ENCODE results near the gene SEC14L1.
"Not testable (repeated sequence)": the region's sequence is repeated elsewhere in the genome, so short reads cannot be mapped to it uniquely, and the experiment has no call there.

Gene SEC14L1

DNA sequence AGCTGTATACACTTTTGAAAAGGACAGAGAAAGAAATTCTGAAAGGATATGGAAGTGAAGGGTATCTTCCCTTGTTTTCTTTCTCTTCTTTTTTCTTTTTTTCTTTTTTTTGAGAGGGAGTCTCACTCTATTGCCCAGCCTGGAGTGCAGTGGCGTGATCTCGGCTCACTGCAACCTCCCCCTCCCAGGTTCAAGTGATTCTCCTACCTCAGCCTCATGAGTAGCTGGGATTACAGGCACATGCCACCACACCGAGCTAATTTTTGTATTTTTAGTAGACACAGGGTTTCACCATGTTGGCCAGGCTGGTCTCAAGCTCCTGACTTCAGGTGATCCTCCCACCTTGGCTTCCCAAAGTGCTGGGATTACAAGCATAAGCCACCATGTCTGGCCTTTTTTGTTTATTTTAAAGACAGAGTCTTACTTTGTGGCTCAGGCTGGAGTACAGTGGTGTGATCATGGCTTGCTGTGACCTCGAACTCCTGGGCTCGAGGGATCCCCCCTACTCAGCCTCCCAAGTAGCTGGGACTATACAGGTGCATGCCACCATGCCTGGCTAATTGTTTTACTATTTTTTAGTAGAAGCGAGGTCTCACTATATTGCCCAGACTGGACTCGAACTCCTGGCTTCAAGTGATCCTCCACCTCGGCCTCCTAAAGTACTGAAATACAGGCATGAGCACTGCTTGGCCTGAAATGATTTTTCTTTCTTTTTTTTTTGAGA, 38.2 kb upstream of the SEC14L1 start:
- peak overlapping the region; percentile 61 for H2AK5ac ChIP-seq (ENCODE audit: low read length, severe bottlenecking)

DNA sequence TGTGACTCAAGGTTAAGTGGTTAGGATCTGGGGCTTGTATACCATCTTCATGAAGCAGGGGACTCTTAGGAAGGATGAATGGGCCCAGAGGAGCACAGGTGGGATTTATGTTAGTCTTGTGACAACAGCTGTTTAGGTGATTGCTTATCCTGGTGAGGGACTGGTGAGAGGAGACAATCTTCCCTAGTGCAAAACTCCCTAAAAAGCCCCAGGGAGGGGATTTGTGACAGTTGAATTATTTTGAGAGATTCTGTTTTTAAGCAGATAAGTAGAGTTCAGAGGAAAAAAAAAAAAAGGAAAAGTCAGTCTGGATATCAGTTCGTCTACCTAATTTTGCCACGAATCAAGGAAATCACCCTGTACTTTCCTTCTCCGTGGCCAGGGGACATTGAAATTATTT, 35.1 kb upstream of the SEC14L1 start:
- Histone ChIP-seq H3K4me3 (ENCODE audit: insufficient read depth in 1 of 2, low read depth in 1 of 2, low read length in 2 of 2) (no peak overlapping the region), H2BK5ac (ENCODE audit: low read depth, low read length, poor library complexity, severe bottlenecking) (no peak overlapping the region), H3K18ac (ENCODE audit: low read depth in 1 of 2, low read length in 2 of 2) (no peak overlapping the region), H3K4me2 (ENCODE audit: low read length, poor library complexity, severe bottlenecking) (no peak overlapping the region), H3K4me1 (ENCODE audit: control insufficient read depth, insufficient read depth, low read depth, low read length) (peaks cover 13% of the 10 kb centered on the region), H2BK12ac (ENCODE audit: low read length in 2 of 2) (no peak overlapping the region), H3K27me3 (ENCODE audit: control insufficient read depth in 1 of 2, insufficient read depth in 1 of 2, low read length in 2 of 2) (no peaks in the 10 kb centered on the region), H3K4ac (ENCODE audit: low read depth in 1 of 2, low read length in 2 of 2) (no peak overlapping the region), H2AK5ac (ENCODE audit: low read length, severe bottlenecking) (peak overlapping the region; percentile 65), H3K9me3 (ENCODE audit: control insufficient read depth, low read length) (no peaks in the 10 kb centered on the region), H3K27ac (ENCODE audit: low read length, poor library complexity, severe bottlenecking) (no peak overlapping the region), H3K9ac (ENCODE audit: low read length) (no peak overlapping the region), H2BK120ac (ENCODE audit: low read depth, low read length) (no peak overlapping the region), H3K23ac (ENCODE audit: low read length in 2 of 2) (no peak overlapping the region), H3K14ac (ENCODE audit: low read length in 2 of 2) (peak overlapping the region in 1 of 2 experiments; percentile 22), H4K91ac (ENCODE audit: low read length) (no peak overlapping the region), H2BK15ac (ENCODE audit: low read depth, poor library complexity, severe bottlenecking) (no peak overlapping the region), H4K8ac (ENCODE audit: low read length) (no peak overlapping the region), H2AFZ (ENCODE audit: low read depth, low read length) (no peak overlapping the region), H3K79me1 (replicated peaks; ENCODE audit: low read length, poor library complexity, severe bottlenecking) (peaks cover 2% of the 10 kb centered on the region), H3K36me3 (ENCODE audit: control insufficient read depth in 1 of 2, insufficient read depth in 2 of 2, low read depth in 1 of 2, low read length in 2 of 2) (peaks cover 0 to 4% of the 10 kb centered on the region in 2 experiments)
- WGBS = 97% methylated on average over 3 of the region's 3 CpGs
- no peak for DNase-seq

More for the DNA sequence above, 38.2 kb upstream of the SEC14L1 start:
- H3K9ac ChIP-seq (ENCODE audit: low read length); H2AFZ ChIP-seq (ENCODE audit: low read depth, low read length); H3K23ac ChIP-seq (ENCODE audit: low read length in 2 of 2); H2BK120ac ChIP-seq (ENCODE audit: low read depth, low read length); H3K4me2 ChIP-seq (ENCODE audit: low read length, poor library complexity, severe bottlenecking); H2BK5ac ChIP-seq (ENCODE audit: low read depth, low read length, poor library complexity, severe bottlenecking); H4K91ac ChIP-seq (ENCODE audit: low read length); H3K4ac ChIP-seq (ENCODE audit: low read depth in 1 of 2, low read length in 2 of 2); H3K4me3 ChIP-seq (ENCODE audit: insufficient read depth in 1 of 2, low read depth in 1 of 2, low read length in 2 of 2); H2BK15ac ChIP-seq (ENCODE audit: low read depth, poor library complexity, severe bottlenecking); DNase-seq; H3K79me1 ChIP-seq (replicated peaks; ENCODE audit: low read length, poor library complexity, severe bottlenecking); H4K8ac ChIP-seq (ENCODE audit: low read length); H3K36me3 ChIP-seq (ENCODE audit: control insufficient read depth in 1 of 2, insufficient read depth in 2 of 2, low read depth in 1 of 2, low read length in 2 of 2); H3K27me3 ChIP-seq (ENCODE audit: control insufficient read depth in 1 of 2, insufficient read depth in 1 of 2, low read length in 2 of 2); H2BK12ac ChIP-seq (ENCODE audit: low read length in 2 of 2); H3K18ac ChIP-seq (ENCODE audit: low read depth in 1 of 2, low read length in 2 of 2); H3K14ac ChIP-seq (ENCODE audit: low read length in 2 of 2); H3K9me3 ChIP-seq (ENCODE audit: control insufficient read depth, low read length): not testable (repeated sequence)
- WGBS = 95% methylated on average over 8 of the region's 8 CpGs
- peak overlapping the region; percentile 60 for H3K27ac ChIP-seq (ENCODE audit: low read length, poor library complexity, severe bottlenecking)
- H3K4me1 ChIP-seq (ENCODE audit: control insufficient read depth, insufficient read depth, low read depth, low read length) = peaks cover 17% of the 10 kb centered on the region

DNA sequence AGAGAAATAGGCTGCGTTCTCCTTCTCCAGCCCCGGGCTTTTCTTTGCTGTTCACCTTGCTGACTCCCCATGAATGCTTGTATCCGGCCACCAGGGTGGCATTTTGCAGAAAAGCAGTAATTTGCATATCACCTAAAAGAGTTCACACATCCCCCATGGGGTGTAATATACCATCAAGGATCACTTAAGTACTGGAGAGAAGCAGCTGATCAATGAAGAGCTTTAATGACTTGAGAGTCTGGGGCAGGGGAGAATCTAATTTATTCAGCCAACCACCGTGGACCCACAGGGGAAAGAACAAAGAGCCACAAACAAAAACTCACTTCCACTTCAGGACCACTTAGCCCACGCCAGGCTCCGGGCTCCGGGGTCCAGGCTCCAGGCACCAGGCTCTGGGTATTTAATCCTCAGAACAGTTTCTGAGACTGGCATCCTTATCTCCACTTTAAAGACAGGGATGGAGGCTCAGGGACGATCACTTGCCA, 33.9 kb upstream of the SEC14L1 start:
- 84% methylated on average over 8 of the region's 8 CpGs for WGBS
- no peak overlapping the region for H3K9ac ChIP-seq (ENCODE audit: low read length)
- H3K4ac ChIP-seq (ENCODE audit: low read depth in 1 of 2, low read length in 2 of 2) = no peak overlapping the region
- H3K14ac ChIP-seq (ENCODE audit: low read length in 2 of 2) = no peak overlapping the region
- no peaks in the 10 kb centered on the region for H3K9me3 ChIP-seq (ENCODE audit: control insufficient read depth, low read length)
- DNase-seq = no peak
- no peaks in the 10 kb centered on the region for H3K27me3 ChIP-seq (ENCODE audit: control insufficient read depth in 1 of 2, insufficient read depth in 1 of 2, low read length in 2 of 2)
- H2BK120ac ChIP-seq (ENCODE audit: low read depth, low read length) = no peak overlapping the region
- H4K91ac ChIP-seq (ENCODE audit: low read length) = no peak overlapping the region
- no peak overlapping the region for H3K27ac ChIP-seq (ENCODE audit: low read length, poor library complexity, severe bottlenecking)
- no peak overlapping the region for H2AK5ac ChIP-seq (ENCODE audit: low read length, severe bottlenecking)
- H3K4me2 ChIP-seq (ENCODE audit: low read length, poor library complexity, severe bottlenecking) = no peak overlapping the region
- H2BK5ac ChIP-seq (ENCODE audit: low read depth, low read length, poor library complexity, severe bottlenecking) = no peak overlapping the region
- no peak overlapping the region for H3K4me3 ChIP-seq (ENCODE audit: insufficient read depth in 1 of 2, low read depth in 1 of 2, low read length in 2 of 2)
- H3K4me1 ChIP-seq (ENCODE audit: control insufficient read depth, insufficient read depth, low read depth, low read length) = peaks cover 11% of the 10 kb centered on the region
- H3K36me3 ChIP-seq (ENCODE audit: control insufficient read depth in 1 of 2, insufficient read depth in 2 of 2, low read depth in 1 of 2, low read length in 2 of 2) = no peaks in the 10 kb centered on the region
- H2AFZ ChIP-seq (ENCODE audit: low read depth, low read length) = no peak overlapping the region
- H2BK15ac ChIP-seq (ENCODE audit: low read depth, poor library complexity, severe bottlenecking) = no peak overlapping the region
- no peak overlapping the region for H4K8ac ChIP-seq (ENCODE audit: low read length)
- H3K23ac ChIP-seq (ENCODE audit: low read length in 2 of 2) = no peak overlapping the region
- no peak overlapping the region for H3K18ac ChIP-seq (ENCODE audit: low read depth in 1 of 2, low read length in 2 of 2)
- peak overlapping the region in 1 of 2 experiments; percentile 19 for H2BK12ac ChIP-seq (ENCODE audit: low read length in 2 of 2)
- peaks cover 2% of the 10 kb centered on the region for H3K79me1 ChIP-seq (replicated peaks; ENCODE audit: low read length, poor library complexity, severe bottlenecking)

DNA sequence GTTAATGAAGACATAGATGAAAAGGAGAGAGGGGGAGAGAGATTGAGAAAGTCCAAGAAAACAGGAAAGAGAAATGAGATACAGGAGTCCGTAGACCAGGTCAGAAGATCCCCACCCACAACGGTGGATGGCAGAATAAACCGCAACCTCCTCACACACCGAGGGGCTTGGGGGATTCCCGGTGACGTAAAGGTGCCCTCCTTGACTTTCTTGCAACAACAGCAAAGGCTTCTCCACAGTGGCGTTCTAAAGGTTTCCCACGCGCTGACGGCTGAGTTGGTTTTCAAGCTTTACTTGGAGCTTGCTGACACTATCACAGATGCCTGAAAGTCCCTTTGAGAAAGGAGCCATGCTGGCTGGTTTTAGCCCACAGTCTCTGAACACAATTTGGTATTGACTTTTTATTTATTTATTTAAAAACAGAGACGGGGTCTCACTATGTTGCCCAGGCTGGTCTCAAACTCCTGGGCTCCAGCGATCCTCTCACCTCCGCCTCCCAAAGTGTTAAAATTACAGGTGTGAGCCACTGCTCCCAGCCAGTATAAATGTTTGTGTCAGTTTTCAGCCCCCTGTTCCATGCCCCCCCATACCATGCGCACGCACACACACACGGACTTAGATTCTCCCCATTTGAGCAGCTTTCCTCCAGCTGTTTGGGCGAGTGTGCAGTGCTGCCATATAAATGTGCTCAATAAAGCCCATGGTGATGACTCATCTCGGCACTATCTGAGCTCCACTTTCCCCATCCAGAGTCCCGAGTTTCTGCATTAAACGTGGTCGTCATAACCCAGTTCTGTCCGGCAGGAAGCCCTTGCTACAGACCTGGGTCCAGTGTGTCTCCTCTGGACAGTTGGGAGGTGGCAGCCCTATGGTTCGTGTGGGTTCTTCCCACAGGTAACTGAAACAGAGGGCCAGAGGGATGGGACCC, 33.0 kb upstream of the SEC14L1 start:
- Histone ChIP-seq H3K4me2 (ENCODE audit: low read length, poor library complexity, severe bottlenecking) (no peak overlapping the region), H2AFZ (ENCODE audit: low read depth, low read length) (no peak overlapping the region), H4K91ac (ENCODE audit: low read length) (no peak overlapping the region), H3K14ac (ENCODE audit: low read length in 2 of 2) (peak overlapping the region in 1 of 2 experiments; percentile 11), H2AK5ac (ENCODE audit: low read length, severe bottlenecking) (peak overlapping the region; percentile 43), H3K27ac (ENCODE audit: low read length, poor library complexity, severe bottlenecking) (no peak overlapping the region), H2BK120ac (ENCODE audit: low read depth, low read length) (no peak overlapping the region), H3K23ac (ENCODE audit: low read length in 2 of 2) (no peak overlapping the region), H3K9ac (ENCODE audit: low read length) (no peak overlapping the region), H3K27me3 (ENCODE audit: control insufficient read depth in 1 of 2, insufficient read depth in 1 of 2, low read length in 2 of 2) (no peaks in the 10 kb centered on the region), H2BK15ac (ENCODE audit: low read depth, poor library complexity, severe bottlenecking) (peak overlapping the region; percentile 53), H3K79me1 (replicated peaks; ENCODE audit: low read length, poor library complexity, severe bottlenecking) (peaks cover under 1% of the 10 kb centered on the region), H3K36me3 (ENCODE audit: control insufficient read depth in 1 of 2, insufficient read depth in 2 of 2, low read depth in 1 of 2, low read length in 2 of 2) (no peaks in the 10 kb centered on the region), H3K4me3 (ENCODE audit: insufficient read depth in 1 of 2, low read depth in 1 of 2, low read length in 2 of 2) (no peak overlapping the region), H4K8ac (ENCODE audit: low read length) (no peak overlapping the region), H3K4ac (ENCODE audit: low read depth in 1 of 2, low read length in 2 of 2) (no peak overlapping the region), H3K4me1 (ENCODE audit: control insufficient read depth, insufficient read depth, low read depth, low read length) (peaks cover 11% of the 10 kb centered on the region), H2BK5ac (ENCODE audit: low read depth, low read length, poor library complexity, severe bottlenecking) (no peak overlapping the region), H3K18ac (ENCODE audit: low read depth in 1 of 2, low read length in 2 of 2) (peak overlapping the region; percentile 11 to 13), H3K9me3 (ENCODE audit: control insufficient read depth, low read length) (no peaks in the 10 kb centered on the region), H2BK12ac (ENCODE audit: low read length in 2 of 2) (peak overlapping the region; percentile 47 to 49)
- 87% methylated on average over 23 of the region's 23 CpGs for WGBS
- peak; percentile 64 for DNase-seq

Data from mesenchymal stem cell (in vitro differentiated cells and primary cell).